ENCODE results near the gene INPPL1.
"Not testable (repeated sequence)": the region's sequence is repeated elsewhere in the genome, so short reads cannot be mapped to it uniquely, and the experiment has no call there.

INPPL1 gene

GRCh38 chr11:72244361-72245262 is 20.0 kb downstream of the INPPL1 start:
- no peak for DNase-seq

- DNase-seq = no peak
These were observed 20.8 kb downstream of the INPPL1 start for GRCh38 chr11:72245263-72245816.

GRCh38 chr11:72247584-72247983 is 23.0 kb downstream of the INPPL1 start:
- no peak for DNase-seq

- DNase-seq = no peak
These were observed 25.4 kb downstream of the INPPL1 start for GRCh38 chr11:72249961-72250360.

GRCh38 chr11:72250661-72251464 is 26.3 kb downstream of the INPPL1 start:
- DNase-seq = no peak

GRCh38 chr11:72251614-72252013 is 27.0 kb downstream of the INPPL1 start:
- no peak for DNase-seq

GRCh38 chr11:72253392-72253791 is 28.8 kb downstream of the INPPL1 start:
- DNase-seq = no peak

GRCh38 chr11:72254299-72254993 is 29.9 kb downstream of the INPPL1 start:
- DNase-seq = no peak

- no peak for DNase-seq
These were observed 33.0 kb downstream of the INPPL1 start for GRCh38 chr11:72257570-72257969.

GRCh38 chr11:72259490-72259889 is 34.9 kb downstream of the INPPL1 start:
- DNase-seq = no peak

- DNase-seq = no peak
These were observed 36.0 kb downstream of the INPPL1 start for GRCh38 chr11:72260574-72260973.

- no peak for DNase-seq
These were observed 38.8 kb downstream of the INPPL1 start for GRCh38 chr11:72263361-72263760.

- no peak for DNase-seq
These were observed 41.4 kb downstream of the INPPL1 start for GRCh38 chr11:72265951-72266350.

GRCh38 chr11:72266960-72267359 is 42.4 kb downstream of the INPPL1 start:
- DNase-seq = not testable (repeated sequence)

GRCh38 chr11:72267956-72268617 is 43.5 kb downstream of the INPPL1 start:
- DNase-seq = no peak

GRCh38 chr11:72271980-72272379 is 47.4 kb downstream of the INPPL1 start:
- no peak for DNase-seq

- DNase-seq = no peak
These were observed 49.9 kb downstream of the INPPL1 start for GRCh38 chr11:72274435-72274834.

GRCh38 chr11:72278905-72279304 is 54.3 kb downstream of the INPPL1 start:
- no peak for DNase-seq

GRCh38 chr11:72280037-72280436 is 55.5 kb downstream of the INPPL1 start:
- DNase-seq = no peak

GRCh38 chr11:72280726-72281315 is 56.3 kb downstream of the INPPL1 start:
- no peak for DNase-seq

- DNase-seq = no peak
These were observed 59.4 kb downstream of the INPPL1 start for GRCh38 chr11:72283947-72284346.

- no peak for DNase-seq
These were observed 62.7 kb downstream of the INPPL1 start for GRCh38 chr11:72287293-72287692.

Measured in activated CD4-positive, alpha-beta T cell treated with anti-CD3 and anti-CD28 coated beads, Interleukin-2, amount 50 U/mL, for 48 hours (primary cell).